GM12878 (cell line): ENCODE measurements around the gene COG7. TPM values are rescaled to one million over a fixed set of nuclear protein-coding genes. Genes with fewer than 3 reads are reported as not detected.

Experiments used
- ATAC-seq: fragments of 200-7000 bp; cut with Tn5 transposase; 3 replicates; pipeline ENCODE4 v1.9.1; 2020; ENCODE audit warnings: mild to moderate bottlenecking, moderate library complexity
- BruUV-seq: library from RNA; stranded (reverse); fragments of 400-500 nt; replicated peaks from 2 replicates; lab custom pipeline; 2021; lab: Mats Ljungman, UMichigan
- CTCF ChIA-PET: fragments of 300-600 bp; sonication (Branson Sonifier 250); formaldehyde crosslinking; extraction: SDS; loops from one replicate; lab custom pipeline; 2021; ENCODE audit warnings: inconsistent platforms; lab: Yijun Ruan, JAX
- POLR2A ChIA-PET: fragments of 350-600 bp; formaldehyde crosslinking; extraction: SDS; loops from one replicate; lab custom pipeline; 2021; ENCODE audit warnings: inconsistent platforms; lab: Charles Lee
- RAD21 ChIA-PET: fragments of 300-600 bp; sonication (Branson Sonifier 250); formaldehyde crosslinking; loops from one replicate; lab custom pipeline; 2023; ENCODE audit warnings: antibody characterized with exemption; ENCODE audit not compliant: unreplicated experiment; lab: Charles Lee
- SMC1A ChIA-PET: fragments of 300-600 bp; sonication (Branson Sonifier 250); formaldehyde crosslinking; loops from one replicate; lab custom pipeline; 2023; ENCODE audit not compliant: unreplicated experiment, uncharacterized antibody; lab: Charles Lee
- DNase-seq: peaks from one replicate; pipeline ENCODE4 v3.0.0-alpha.2; 2011; ENCODE audit warnings: low read depth, low spot score
- FAIRE-seq: peaks from 3 replicates; lab custom pipeline; 2011; peaks lifted over from hg19 to GRCh38; lab: Jason Lieb, UNC
- H2AFZ ChIP-seq: 2 replicates; pipeline ENCODE4 v1.6.0; 2011; ENCODE audit warnings: low read depth, low read length, control low read depth; ENCODE audit not compliant: control insufficient read depth
- H3K27ac ChIP-seq: 2 replicates; pipeline ENCODE4 v1.5.1; 2011; ENCODE audit warnings: control low read depth; ENCODE audit not compliant: control insufficient read depth, insufficient read depth
- H3K27me3 ChIP-seq, 2 experiments: replicated peaks in 1 of 2; 2 replicates each; pipeline versions ENCODE4 v1.6.0 to v1.6.1; 2011; ENCODE audit warnings: low read length in 1 of 2; ENCODE audit not compliant: control insufficient read depth in 2 of 2, insufficient read depth in 2 of 2
- H3K36me3 ChIP-seq, 2 experiments: 2 replicates each; pipeline ENCODE4 v1.5.1; 2011; ENCODE audit warnings: low read length in 1 of 2; ENCODE audit not compliant: control insufficient read depth in 2 of 2, insufficient read depth in 2 of 2
- H3K4me1 ChIP-seq: 2 replicates; pipeline ENCODE4 v1.6.1; 2011; ENCODE audit warnings: mild to moderate bottlenecking, low read length, moderate library complexity, mixed read lengths; ENCODE audit not compliant: control insufficient read depth, insufficient read depth
- H3K4me2 ChIP-seq: 2 replicates; pipeline ENCODE4 v1.6.0; 2011; ENCODE audit warnings: control low read depth; ENCODE audit not compliant: control insufficient read depth, insufficient read depth
- H3K4me3 ChIP-seq: fragments of 200-600 bp; sonication (generic); 2 replicates; pipeline ENCODE4 v1.5.1; 2016
- H3K79me2 ChIP-seq: 2 replicates; pipeline ENCODE4 v1.6.0; 2011; ENCODE audit warnings: low read length; ENCODE audit not compliant: control insufficient read depth, insufficient read depth
- H3K9ac ChIP-seq: 2 replicates; pipeline ENCODE4 v1.8.0; 2011; ENCODE audit warnings: low read length, control low read depth, mixed read lengths; ENCODE audit not compliant: control insufficient read depth, insufficient read depth
- H3K9me3 ChIP-seq: replicated peaks from 3 replicates; pipeline ENCODE4 v1.5.1; 2011; ENCODE audit warnings: mild to moderate bottlenecking, low read length; ENCODE audit not compliant: control insufficient read depth, insufficient read depth
- H4K20me1 ChIP-seq: 2 replicates; pipeline ENCODE4 v1.6.0; 2011; ENCODE audit not compliant: control insufficient read depth, insufficient read depth
- ASH2L ChIP-seq: fragments of 300-600, 200-600 bp; sonication (generic); IDR thresholded peaks from 2 replicates; pipeline ENCODE4 v1.6.1; 2017; ENCODE audit warnings: low read depth, mild to moderate bottlenecking, borderline replicate concordance
- BCL11A ChIP-seq: IDR thresholded peaks from 2 replicates; pipeline ENCODE4 v1.6.1; 2011; ENCODE audit warnings: low read depth, low read length
- BHLHE40 ChIP-seq, 2 experiments: fragments of 450-650 bp in 1 of 2; IDR thresholded peaks; 2 replicates each; pipeline ENCODE4 v1.6.1; 2011 to 2017; ENCODE audit warnings: low read depth in 2 of 2, borderline replicate concordance in 1 of 2, improper control_type of control experiment in 1 of 2, low read length in 1 of 2, mild to moderate bottlenecking in 1 of 2
- BMI1 ChIP-seq: fragments of 450-650 bp; IDR thresholded peaks from 2 replicates; pipeline ENCODE4 v1.6.1; 2016; ENCODE audit warnings: mild to moderate bottlenecking, moderate library complexity, borderline replicate concordance
- CHD2 ChIP-seq: IDR thresholded peaks from 2 replicates; pipeline ENCODE4 v1.6.1; 2011; ENCODE audit warnings: low read depth, low read length, improper control_type of control experiment, borderline replicate concordance
- EGR1 ChIP-seq, 2 experiments: IDR thresholded peaks; 1 replicate in 1 of 2; 2 replicates in 1 of 2; pipeline ENCODE4 v1.6.1; 2011 to 2012; ENCODE audit warnings: low read depth in 2 of 2, low read length in 2 of 2, borderline replicate concordance in 1 of 2, mild to moderate bottlenecking in 1 of 2, moderate library complexity in 1 of 2
- HDAC6 ChIP-seq: fragments of 200-600 bp; sonication (generic); IDR thresholded peaks from one replicate; pipeline ENCODE4 v1.8.0; 2017; ENCODE audit warnings: antibody characterized with exemption; ENCODE audit not compliant: unreplicated experiment
- IKZF1 ChIP-seq: fragments of 450-650 bp; conservative IDR thresholded peaks from 2 replicates; pipeline ENCODE4 v1.6.1; 2017; ENCODE audit warnings: antibody characterized with exemption, mild to moderate bottlenecking
- JUNB ChIP-seq: IDR thresholded peaks from 2 replicates; pipeline ENCODE4 v1.6.1; 2016; ENCODE audit warnings: antibody characterized with exemption, mild to moderate bottlenecking
- SMAD1 ChIP-seq: fragments of 450-650 bp; IDR thresholded peaks from 2 replicates; pipeline ENCODE4 v1.6.1; 2018; ENCODE audit warnings: mild to moderate bottlenecking, low read depth; ENCODE audit not compliant: partially characterized antibody
- ZNF384 ChIP-seq: IDR thresholded peaks from 2 replicates; pipeline ENCODE4 v1.6.1; 2012; ENCODE audit warnings: low read depth, mild to moderate bottlenecking, low read length, improper control_type of control experiment, borderline replicate concordance
- WGBS: methylation state at CpG from one replicate; pipeline ENCODE4 v1.1.6; 2016; ENCODE audit warnings: low lambda C conversion rate; ENCODE audit not compliant: insufficient replicate concordance, insufficient coverage; ENCODE audit errors: missing lambda C conversion rate; 5-methylcytosine and 5-hydroxymethylcytosine counted together
- in situ Hi-C: fragments of 300-500 bp; cut with MboI; formaldehyde crosslinking; loops from 9 replicates; pipeline ENCODE4 v1.14.3; 2018; ENCODE audit warnings: mixed read lengths
- intact Hi-C: fragments of 100-400 bp; cut with micrococcal nuclease; formaldehyde crosslinking; loops from one replicate; pipeline ENCODE4 v1.14.2; 2022; ENCODE audit not compliant: unreplicated experiment
- polyA plus RNA-seq, 11 experiments: library from polyadenylated mRNA; depleted of rRNA in 4 of 11; unstranded in 6 of 11; stranded (reverse) in 5 of 11; fragments of >200 nt; fragmentation: Nextera tagmentation in 4 of 11; fragmentation: Illumina TruSeq in 1 of 11; extraction: Ambion mirVana in 4 of 11; extraction: Trizol in 1 of 11; gene quantifications; 1 replicate in 1 of 11; 2 replicates in 10 of 11; pipeline versions ENCODE4 v1.2.1 to v1.2.3, GENCODE V29; 2011 to 2016; ENCODE audit warnings: inconsistent platforms in 2 of 11, missing spikeins in 2 of 11, low read depth in 1 of 11
- total RNA-seq, 4 experiments: library from RNA; depleted of rRNA in 3 of 4; stranded (reverse); fragments of >200 nt in 3 of 4; fragmentation: Illumina TruSeq in 1 of 4; extraction: Trizol in 1 of 4; gene quantifications; 2 replicates each; pipeline versions ENCODE4 v1.2.1 to v1.2.3, GENCODE V29; 2013 to 2021
- TF ChIP-seq, protein P1 (sequence below): fragments of 450-650 bp; formaldehyde crosslinking; IDR thresholded peaks from 2 replicates; pipeline ENCODE4 v1.4.0; 2020; ENCODE audit warnings: mild to moderate bottlenecking, moderate library complexity

COG7 gene
- total and polyA plus RNA-seq, 10 of the 15 experiments (the other 5 are each of a cell fraction or from before 2014, with no cell fraction given): 2.9 to 24.0 (median 10.0) TPM

DNA sequence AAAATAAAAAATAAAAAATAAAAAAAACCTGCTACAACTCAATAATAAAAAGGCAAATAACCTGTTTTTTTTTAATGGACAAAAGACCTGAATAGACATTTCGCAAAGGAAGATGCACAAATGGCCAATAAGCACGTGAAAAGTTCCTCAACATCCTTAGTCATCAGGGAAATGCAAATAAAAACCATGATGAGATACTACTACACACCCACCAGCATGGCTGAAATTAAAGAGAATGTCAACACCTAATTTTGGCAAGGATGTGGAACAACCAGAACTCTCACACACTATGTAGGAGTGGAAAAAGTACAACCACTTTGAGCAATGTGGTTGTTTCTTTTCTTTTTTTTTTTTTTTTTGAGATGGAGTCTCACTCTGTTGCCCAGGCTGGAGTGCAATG is 24.6 kb downstream of the COG7 start:
- no TSS peak for BruUV-seq
- CTCF ChIA-PET: no interaction called here

DNA sequence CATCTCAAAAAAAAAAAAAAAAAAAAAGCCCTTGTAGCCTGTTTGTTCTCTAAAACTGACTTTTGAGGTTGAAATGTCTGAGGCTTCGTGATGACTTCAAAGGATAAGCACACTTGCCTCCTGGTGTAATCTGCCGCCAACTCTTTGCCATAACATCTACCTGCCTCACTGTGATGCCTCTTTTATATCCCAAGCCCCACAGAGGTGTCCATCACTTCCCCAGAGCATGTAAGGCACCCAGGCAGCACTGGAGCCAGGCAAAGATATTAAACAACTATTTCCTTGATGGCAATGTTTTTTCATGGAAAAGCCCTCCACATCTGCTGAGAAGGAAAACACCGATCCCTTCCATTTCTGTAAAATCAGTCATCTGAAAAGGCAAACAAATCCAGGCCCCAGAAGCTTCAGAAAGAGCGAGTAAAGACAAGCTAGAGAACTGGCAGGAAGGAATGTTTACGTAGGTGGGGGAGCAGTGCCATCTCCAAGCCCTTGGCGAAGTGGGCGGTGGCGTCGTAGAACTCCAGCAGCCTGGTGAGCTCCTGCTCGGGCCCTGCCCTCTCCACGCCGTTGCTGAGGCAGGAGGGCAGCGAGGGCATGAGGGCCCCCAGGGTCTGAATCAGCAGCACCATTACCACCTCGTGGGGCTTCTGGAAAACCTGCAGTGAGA is 28.6 kb downstream of the COG7 start:
- Histone ChIP-seq H3K4me3 (no peak overlapping the region), H3K79me2 (no peaks in the 10 kb centered on the region), H3K9ac (no peak overlapping the region), H3K36me3 (peaks cover 0 to 4% of the 10 kb centered on the region in 2 experiments; a peak in 3 of 4 replicates), H4K20me1 (no peaks in the 10 kb centered on the region), H3K9me3 (no peaks in the 10 kb centered on the region), H3K4me2 (no peak overlapping the region), H3K27ac (no peak overlapping the region), H3K27me3 (no peaks in the 10 kb centered on the region), H2AFZ (no peak overlapping the region), H3K4me1 (no peaks in the 10 kb centered on the region)
- no TSS peak for BruUV-seq
- FAIRE-seq (no peak), DNase-seq (no peak), ATAC-seq (no peak)
- intact Hi-C loops (no loop called here), in situ Hi-C loops (no loop called here)
- WGBS: 79% methylated on average over 14 of the region's 14 CpGs
- ChIA-PET SMC1A (interaction anchor here (0.6 to 4.7 kb wide), 3 partner anchors 9 to 84 kb away, joined by 3 to 31 read pairs (median 8); no protein-coding TSS in a partner anchor), POLR2A (interaction anchor here (0.7 kb wide), 2 partner anchors 90 to 289 kb away, joined by 3 to 11 read pairs; no protein-coding TSS in a partner anchor), CTCF (interaction anchor here (0.8 to 1.6 kb wide), 2 partner anchors 9 to 11 kb away, joined by 3 to 8 read pairs; no protein-coding TSS in a partner anchor), RAD21 (no interaction called here)
- TF ChIP-seq ZNF384: no peak
- no peak for TF ChIP-seq CHD2
- TF ChIP-seq SMAD1: no peak
- no peak for TF ChIP-seq BCL11A
- TF ChIP-seq HDAC6: no peak
- TF ChIP-seq JUNB: no peak
- TF ChIP-seq BMI1: no peak
- TF ChIP-seq, protein P1, sequence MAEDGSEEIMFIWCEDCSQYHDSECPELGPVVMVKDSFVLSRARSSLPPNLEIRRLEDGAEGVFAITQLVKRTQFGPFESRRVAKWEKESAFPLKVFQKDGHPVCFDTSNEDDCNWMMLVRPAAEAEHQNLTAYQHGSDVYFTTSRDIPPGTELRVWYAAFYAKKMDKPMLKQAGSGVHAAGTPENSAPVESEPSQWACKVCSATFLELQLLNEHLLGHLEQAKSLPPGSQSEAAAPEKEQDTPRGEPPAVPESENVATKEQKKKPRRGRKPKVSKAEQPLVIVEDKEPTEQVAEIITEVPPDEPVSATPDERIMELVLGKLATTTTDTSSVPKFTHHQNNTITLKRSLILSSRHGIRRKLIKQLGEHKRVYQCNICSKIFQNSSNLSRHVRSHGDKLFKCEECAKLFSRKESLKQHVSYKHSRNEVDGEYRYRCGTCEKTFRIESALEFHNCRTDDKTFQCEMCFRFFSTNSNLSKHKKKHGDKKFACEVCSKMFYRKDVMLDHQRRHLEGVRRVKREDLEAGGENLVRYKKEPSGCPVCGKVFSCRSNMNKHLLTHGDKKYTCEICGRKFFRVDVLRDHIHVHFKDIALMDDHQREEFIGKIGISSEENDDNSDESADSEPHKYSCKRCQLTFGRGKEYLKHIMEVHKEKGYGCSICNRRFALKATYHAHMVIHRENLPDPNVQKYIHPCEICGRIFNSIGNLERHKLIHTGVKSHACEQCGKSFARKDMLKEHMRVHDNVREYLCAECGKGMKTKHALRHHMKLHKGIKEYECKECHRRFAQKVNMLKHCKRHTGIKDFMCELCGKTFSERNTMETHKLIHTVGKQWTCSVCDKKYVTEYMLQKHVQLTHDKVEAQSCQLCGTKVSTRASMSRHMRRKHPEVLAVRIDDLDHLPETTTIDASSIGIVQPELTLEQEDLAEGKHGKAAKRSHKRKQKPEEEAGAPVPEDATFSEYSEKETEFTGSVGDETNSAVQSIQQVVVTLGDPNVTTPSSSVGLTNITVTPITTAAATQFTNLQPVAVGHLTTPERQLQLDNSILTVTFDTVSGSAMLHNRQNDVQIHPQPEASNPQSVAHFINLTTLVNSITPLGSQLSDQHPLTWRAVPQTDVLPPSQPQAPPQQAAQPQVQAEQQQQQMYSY (CRISPR knock-in tag): no peak
- no peak for TF ChIP-seq IKZF1
- TF ChIP-seq ASH2L: no peak

More for the DNA sequence above, 24.6 kb downstream of the COG7 start:
- ChIA-PET RAD21 (no interaction called here), POLR2A (no interaction called here), SMC1A (interaction anchor here (0.9 kb wide), 1 partner anchor 244 kb away, joined by 3 read pairs; no protein-coding TSS in a partner anchor)
- Histone ChIP-seq H3K79me2 (no peaks in the 10 kb centered on the region), H3K27ac (no peak overlapping the region), H2AFZ (no peak overlapping the region), H3K9me3 (no peaks in the 10 kb centered on the region), H3K27me3 (no peaks in the 10 kb centered on the region), H3K36me3 (peaks cover 3 to 7% of the 10 kb centered on the region in 2 experiments), H3K4me2 (no peak overlapping the region), H4K20me1 (no peaks in the 10 kb centered on the region), H3K4me1 (no peaks in the 10 kb centered on the region), H3K4me3 (no peak overlapping the region)
- ATAC-seq (no peak), FAIRE-seq (no peak), DNase-seq (no peak)
- in situ Hi-C loops: no loop called here
- TF ChIP-seq BHLHE40 (IDR thresholded peaks at IDR 0.05; ENCODE audit: borderline replicate concordance in 1 of 2, low read depth in 2 of 2, low read length in 1 of 2): no peak
- no peak for TF ChIP-seq EGR1 (IDR thresholded peaks at IDR 0.05; ENCODE audit: borderline replicate concordance in 1 of 2, low read depth in 2 of 2, low read length in 2 of 2)
- TF ChIP-seq, all 136 proteins: peak for 0
- no peak overlapping the region for H3K9ac ChIP-seq
- WGBS: 50% methylated on average over 2 of the region's 2 CpGs
- intact Hi-C loops: no loop called here
